SK-N-SH (cell line): Measurements from ENCODE around the gene MAMDC4.

Experiments used
- CHD2 ChIP-seq: fragments of 150-350 bp; IDR thresholded peaks from 2 replicates; pipeline ENCODE4 v1.6.1; 2018; ENCODE audit warnings: low read length; ENCODE audit not compliant: partially characterized antibody
- CTCF ChIP-seq: fragments of 200-600 bp; sonication (generic); IDR thresholded peaks from 2 replicates; pipeline ENCODE4 v1.6.1; 2017; ENCODE audit warnings: antibody characterized with exemption, mild to moderate bottlenecking, moderate library complexity
- EP300 ChIP-seq, 2 experiments: IDR thresholded peaks; 2 replicates each; pipeline versions ENCODE4 v1.4.0 to v1.6.1; 2012; ENCODE audit warnings: borderline replicate concordance in 1 of 2, low read depth in 1 of 2, low read length in 1 of 2
- GABPA ChIP-seq: IDR thresholded peaks from 2 replicates; pipeline ENCODE4 v1.4.0; 2012; ENCODE audit warnings: low read depth, mild to moderate bottlenecking
- MAX ChIP-seq: IDR thresholded peaks from 2 replicates; pipeline ENCODE4 v1.4.0; 2012; ENCODE audit warnings: low read depth
- MXI1 ChIP-seq: IDR thresholded peaks from 2 replicates; pipeline ENCODE4 v1.6.1; 2012; ENCODE audit warnings: mild to moderate bottlenecking, low read depth, low read length, improper control_type of control experiment
- NFIC ChIP-seq: IDR thresholded peaks from 2 replicates; pipeline ENCODE4 v1.4.0; 2012; ENCODE audit warnings: borderline replicate concordance
- RAD21 ChIP-seq: IDR thresholded peaks from 2 replicates; pipeline ENCODE4 v1.6.1; 2012; ENCODE audit warnings: mild to moderate bottlenecking, low read length
- RCOR1 ChIP-seq: fragments of 150-350 bp; IDR thresholded peaks from 2 replicates; pipeline ENCODE4 v1.6.1; 2017; ENCODE audit warnings: antibody characterized with exemption, low read length
- REST ChIP-seq: IDR thresholded peaks from 2 replicates; pipeline ENCODE4 v1.6.1; 2012; ENCODE audit warnings: mild to moderate bottlenecking, low read depth, low read length, moderate library complexity
- SMC3 ChIP-seq: IDR thresholded peaks from 2 replicates; pipeline ENCODE4 v1.6.1; 2012; ENCODE audit warnings: low read depth, low read length, improper control_type of control experiment
- TAF1 ChIP-seq: IDR thresholded peaks from 2 replicates; pipeline ENCODE4 v1.6.1; 2012; ENCODE audit warnings: low read depth, mild to moderate bottlenecking, low read length, moderate library complexity, borderline replicate concordance
- USF1 ChIP-seq: IDR thresholded peaks from 2 replicates; pipeline ENCODE4 v1.4.0; 2012; ENCODE audit warnings: low read depth, borderline replicate concordance
- YY1 ChIP-seq: IDR thresholded peaks from 2 replicates; pipeline ENCODE4 v1.4.0; 2012; ENCODE audit warnings: low read depth, mild to moderate bottlenecking

GRCh38 chr9:136902259-136902821, 50.2 kb downstream of the MAMDC4 start:
- TF ChIP-seq RAD21 (no peak), CTCF (no peak), TAF1 (no peak), EP300 (IDR thresholded peaks at IDR 0.05; ENCODE audit: borderline replicate concordance in 1 of 2, low read depth in 1 of 2, low read length in 1 of 2) (peak in 1 of 2 experiments; percentile 31; a peak in 1 of 4 replicates), MXI1 (no peak), SMC3 (no peak), NFIC (peak; percentile 51), USF1 (peak; percentile 56; the same call in 1 of the 2 replicates), CHD2 (no peak), YY1 (no peak), RCOR1 (no peak), REST (no peak), GABPA (no peak), MAX (peak; percentile 85)
